SK-N-SH (cell line): ENCODE results near the gene ACVR2B. TPM values are rescaled to one million over a fixed set of nuclear protein-coding genes. Genes with fewer than 3 reads are reported as not detected.

Experiments
- CTCF ChIA-PET: fragments of 300-600, 350-600 bp; formaldehyde crosslinking; extraction: SDS; loops from one replicate; lab custom pipeline; 2021; lab: Yijun Ruan, JAX
- POLR2A ChIA-PET: fragments of 350-600 bp; sonication (Branson Sonifier 250); formaldehyde crosslinking; extraction: SDS; loops from one replicate; lab custom pipeline; 2020; ENCODE audit warnings: antibody characterized with exemption, inconsistent platforms; lab: Yijun Ruan, JAX
- DNase-seq: peaks from one replicate; pipeline ENCODE4 v3.0.0; 2012
- H2AFZ ChIP-seq: fragments of 200-600 bp; sonication (generic); 2 replicates; pipeline ENCODE4 v1.8.1; 2016; ENCODE audit warnings: antibody characterized with exemption, mild to moderate bottlenecking, low read depth
- H3F3A ChIP-seq: fragments of 200-600 bp; sonication (generic); replicated peaks from 2 replicates; pipeline ENCODE3; 2016; ENCODE audit warnings: antibody characterized with exemption, mild to moderate bottlenecking; ENCODE audit not compliant: insufficient read depth
- H3K27ac ChIP-seq, 2 experiments: fragments of 200-500 bp in 1 of 2; fragments of 200-600 bp in 1 of 2; sonication (Bioruptor generic) in 1 of 2; sonication (generic), shearing (Covaris generic) in 1 of 2; 2 replicates each; pipeline versions ENCODE4 v1.5.1 to v1.6.1; 2014 to 2016; ENCODE audit warnings: low read depth in 2 of 2, inconsistent platforms in 1 of 2, low read length in 1 of 2, mild to moderate bottlenecking in 1 of 2, mixed read lengths in 1 of 2
- H3K27me3 ChIP-seq: fragments of 200-600 bp; sonication (generic), shearing (Covaris generic); 2 replicates; pipeline ENCODE4 v1.6.1; 2016; ENCODE audit warnings: mixed run types; ENCODE audit not compliant: insufficient read depth
- H3K36me3 ChIP-seq, 2 experiments: fragments of 200-500 bp in 1 of 2; fragments of 200-600 bp in 1 of 2; sonication (Bioruptor generic) in 1 of 2; sonication (generic) in 1 of 2; replicated peaks in 1 of 2; 2 replicates each; pipeline versions ENCODE3 to v1.5.1; 2014 to 2016; ENCODE audit warnings: low read length in 1 of 2, mild to moderate bottlenecking in 1 of 2; ENCODE audit not compliant: insufficient read depth in 2 of 2, control insufficient read depth in 1 of 2
- H3K4me1 ChIP-seq, 2 experiments: fragments of 200-500 bp in 1 of 2; fragments of 200-600 bp in 1 of 2; sonication (Bioruptor generic) in 1 of 2; sonication (generic), shearing (Covaris generic) in 1 of 2; 2 replicates each; pipeline versions ENCODE4 v1.5.1 to v1.6.1; 2014 to 2016; ENCODE audit warnings: low read depth in 1 of 2, low read length in 1 of 2, mixed run types in 1 of 2; ENCODE audit not compliant: insufficient read depth in 2 of 2, control insufficient read depth in 1 of 2
- H3K4me2 ChIP-seq: fragments of 200-600 bp; sonication (generic), shearing (Covaris generic); 2 replicates; pipeline ENCODE4 v1.6.1; 2017; ENCODE audit warnings: mixed run types
- H3K4me3 ChIP-seq, 2 experiments: fragments of 200-500 bp in 1 of 2; fragments of 200-600 bp in 1 of 2; sonication (Bioruptor generic) in 1 of 2; sonication (generic), shearing (Covaris generic) in 1 of 2; 2 replicates each; pipeline versions ENCODE4 v1.5.1 to v1.8.1; 2014 to 2016; ENCODE audit warnings: low read depth in 2 of 2, inconsistent platforms in 1 of 2, low read length in 1 of 2, mild to moderate bottlenecking in 1 of 2, mixed read lengths in 1 of 2, moderate library complexity in 1 of 2
- H3K79me2 ChIP-seq: fragments of 200-600 bp; sonication (generic); 2 replicates; pipeline ENCODE4 v1.8.1; 2017; ENCODE audit warnings: mild to moderate bottlenecking; ENCODE audit not compliant: insufficient read depth
- H3K9ac ChIP-seq: fragments of 200-600 bp; sonication (generic); 2 replicates; pipeline ENCODE4 v1.6.1; 2017; ENCODE audit warnings: mixed run types
- H3K9me2 ChIP-seq: fragments of 200-600 bp; sonication (generic); 2 replicates; pipeline ENCODE4 v1.6.1; 2017; ENCODE audit warnings: mixed run types
- H3K9me3 ChIP-seq: fragments of 200-600 bp; sonication (generic); 2 replicates; pipeline ENCODE4 v1.6.1; 2017; ENCODE audit warnings: mixed run types, mild to moderate bottlenecking, moderate library complexity
- H4K20me1 ChIP-seq: fragments of 200-600 bp; sonication (generic); 2 replicates; pipeline ENCODE4 v1.6.1; 2017; ENCODE audit warnings: mild to moderate bottlenecking, mixed run types; ENCODE audit not compliant: insufficient read depth
- FOSL2 ChIP-seq: IDR thresholded peaks from 2 replicates; pipeline ENCODE4 v1.4.0; 2012; ENCODE audit warnings: low read depth, mild to moderate bottlenecking, moderate library complexity, borderline replicate concordance
- FOXM1 ChIP-seq: IDR thresholded peaks from 2 replicates; pipeline ENCODE4 v1.4.0; 2012; ENCODE audit warnings: low read depth, mild to moderate bottlenecking
- GABPA ChIP-seq: IDR thresholded peaks from 2 replicates; pipeline ENCODE4 v1.4.0; 2012; ENCODE audit warnings: low read depth, mild to moderate bottlenecking
- JUND ChIP-seq: IDR thresholded peaks from 2 replicates; pipeline ENCODE4 v1.4.0; 2012
- MEF2A ChIP-seq: IDR thresholded peaks from 2 replicates; pipeline ENCODE4 v1.4.0; 2012; ENCODE audit warnings: low read depth, borderline replicate concordance
- NFIC ChIP-seq: IDR thresholded peaks from 2 replicates; pipeline ENCODE4 v1.4.0; 2012; ENCODE audit warnings: borderline replicate concordance
- NRF1 ChIP-seq: IDR thresholded peaks from 2 replicates; pipeline ENCODE4 v1.6.1; 2012; ENCODE audit warnings: low read depth, mild to moderate bottlenecking, low read length
- SIN3A ChIP-seq: IDR thresholded peaks from 2 replicates; pipeline ENCODE4 v1.6.1; 2012; ENCODE audit warnings: low read depth, mild to moderate bottlenecking, low read length, moderate library complexity, borderline replicate concordance
- SMC3 ChIP-seq: IDR thresholded peaks from 2 replicates; pipeline ENCODE4 v1.6.1; 2012; ENCODE audit warnings: low read depth, low read length, improper control_type of control experiment
- TAF1 ChIP-seq: IDR thresholded peaks from 2 replicates; pipeline ENCODE4 v1.6.1; 2012; ENCODE audit warnings: low read depth, mild to moderate bottlenecking, low read length, moderate library complexity, borderline replicate concordance
- YY1 ChIP-seq: IDR thresholded peaks from 2 replicates; pipeline ENCODE4 v1.4.0; 2012; ENCODE audit warnings: low read depth, mild to moderate bottlenecking
- WGBS: methylation state at CpG from one replicate; pipeline ENCODE4 v1.1.6; 2017; ENCODE audit warnings: low lambda C conversion rate; 5-methylcytosine and 5-hydroxymethylcytosine counted together
- polyA plus RNA-seq, 3 experiments: library from polyadenylated mRNA; depleted of rRNA; stranded (reverse); fragments of >200 nt; gene quantifications; 2 replicates each; pipeline ENCODE4 v1.2.3, GENCODE V29; 2012
- TF ChIP-seq, protein P1 (sequence below): fragments of 150-350 bp; IDR thresholded peaks from 2 replicates; pipeline ENCODE4 v1.6.1; 2016; ENCODE audit warnings: mild to moderate bottlenecking, low read depth, low read length
- TF ChIP-seq, protein P2 (sequence below): IDR thresholded peaks from 2 replicates; pipeline ENCODE4 v1.4.0; 2012; ENCODE audit warnings: low read depth
- TF ChIP-seq, protein P3 (sequence below): IDR thresholded peaks from 2 replicates; pipeline ENCODE4; 2012

ACVR2B gene
- polyA plus RNA-seq, 1 of the 3 experiments (the other 2 are of a cell fraction) = 1.4 TPM

DNA sequence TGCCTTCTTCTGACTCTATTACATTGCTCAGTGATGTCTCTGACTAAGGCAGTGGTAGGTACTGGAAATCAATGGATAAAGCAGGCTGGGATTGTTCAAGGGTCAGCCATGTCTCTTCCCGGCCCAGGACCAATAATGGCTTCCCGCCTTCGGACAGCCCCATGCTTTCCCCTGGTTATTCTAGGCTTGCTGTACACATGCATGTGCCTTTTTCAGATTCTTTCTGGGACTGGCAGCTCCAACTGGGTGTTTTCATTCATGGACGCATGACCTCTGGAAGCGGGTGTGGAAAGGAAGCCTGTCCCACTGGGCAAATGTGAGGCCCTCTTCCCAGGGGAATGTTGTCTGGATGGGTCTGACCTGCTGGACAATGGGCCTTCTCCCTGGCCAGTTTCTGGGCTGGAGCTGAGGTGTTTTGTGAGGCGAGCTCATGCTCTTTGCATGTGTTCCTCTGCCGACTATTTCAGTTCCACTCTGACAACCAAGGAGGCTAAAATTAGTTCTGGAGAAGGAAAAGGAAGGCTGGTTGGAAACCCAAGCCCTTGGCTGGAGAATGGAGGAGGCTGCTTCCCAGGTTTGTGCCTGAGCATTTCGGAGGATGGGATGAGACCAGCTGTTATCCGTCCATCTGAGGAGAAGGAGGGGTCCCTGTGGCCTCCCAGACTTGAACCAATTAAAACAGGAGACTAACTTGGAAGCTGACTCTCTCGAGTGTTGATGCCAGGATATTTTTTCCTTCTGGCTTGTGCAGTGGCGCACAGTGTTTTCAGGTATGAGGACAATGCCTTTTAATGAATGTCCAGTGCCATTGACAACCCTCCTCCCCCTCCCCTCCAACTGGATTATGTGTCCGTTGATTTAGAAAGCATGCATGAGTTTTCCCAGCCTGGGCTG, 6.9 kb downstream of the ACVR2B start:
- DNase-seq = no peak
- no peak overlapping the region for H3K27ac ChIP-seq
- no peaks in the 10 kb centered on the region for H3F3A ChIP-seq
- ChIA-PET CTCF (interaction anchor here (1.0 kb wide), 1 partner anchor 19 kb away, joined by 3 read pairs; no protein-coding TSS in a partner anchor), POLR2A (no interaction called here)
- H2AFZ ChIP-seq = no peak overlapping the region
- no peak overlapping the region for H3K4me3 ChIP-seq
- no peaks in the 10 kb centered on the region for H3K9me3 ChIP-seq
- H3K79me2 ChIP-seq = peaks cover 55% of the 10 kb centered on the region
- no peak for TF ChIP-seq SIN3A
- no peak for TF ChIP-seq MEF2A
- H3K9ac ChIP-seq = no peak overlapping the region
- H3K4me2 ChIP-seq = no peak overlapping the region
- no peaks in the 10 kb centered on the region for H3K36me3 ChIP-seq
- H3K27me3 ChIP-seq = no peaks in the 10 kb centered on the region
- WGBS = 91% methylated on average over 12 of the region's 12 CpGs
- H3K9me2 ChIP-seq = no peaks in the 10 kb centered on the region
- peaks cover 0 to 28% of the 10 kb centered on the region in 2 experiments; a peak in 2 of 4 replicates for H3K4me1 ChIP-seq
- H4K20me1 ChIP-seq = peaks cover 25% of the 10 kb centered on the region

DNA sequence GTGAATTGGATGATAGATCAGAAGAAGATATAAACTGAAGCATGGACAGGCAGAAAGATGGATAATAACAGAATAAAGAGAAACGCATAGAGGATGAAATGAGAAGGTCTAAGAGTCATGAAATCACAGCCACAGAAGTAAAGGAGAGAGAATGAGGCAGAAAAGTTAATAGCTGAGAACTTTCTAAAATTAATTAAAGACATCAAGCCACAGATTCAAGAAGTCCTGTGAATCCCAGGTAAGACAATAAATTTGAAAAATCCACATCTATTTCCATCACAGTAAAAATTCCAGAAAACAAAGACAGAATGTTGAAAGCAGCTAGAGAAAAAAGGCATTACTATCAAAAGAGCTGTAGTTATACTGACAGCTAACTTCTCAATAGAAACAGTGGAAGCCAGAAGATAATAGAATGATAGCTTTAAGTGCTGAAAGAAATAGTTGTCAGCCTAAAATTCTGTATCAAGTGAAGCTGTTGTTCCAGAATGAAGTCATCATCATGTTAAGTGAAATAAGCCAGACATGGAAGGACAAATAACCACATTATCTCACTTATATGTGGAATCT, 12.0 kb downstream of the ACVR2B start:
- Histone ChIP-seq H2AFZ (no peak overlapping the region), H4K20me1 (no peaks in the 10 kb centered on the region), H3K79me2 (peaks cover 28% of the 10 kb centered on the region), H3K36me3 (peaks cover 0 to 2% of the 10 kb centered on the region in 2 experiments), H3F3A (no peaks in the 10 kb centered on the region), H3K9me2 (no peaks in the 10 kb centered on the region), H3K27me3 (no peaks in the 10 kb centered on the region), H3K9ac (no peak overlapping the region), H3K27ac (no peak overlapping the region), H3K9me3 (peaks cover 18% of the 10 kb centered on the region), H3K4me3 (no peak overlapping the region), H3K4me1 (no peaks in the 10 kb centered on the region; a peak in 1 of 4 replicates), H3K4me2 (no peak overlapping the region)
- ChIA-PET CTCF (interaction anchor here (1.5 kb wide), 1 partner anchor 119 kb away, joined by 4 read pairs; the partner anchor contains the start of gene XYLB), POLR2A (no interaction called here)
- TF ChIP-seq FOXM1 = no peak
- no peak for TF ChIP-seq SMC3
- TF ChIP-seq JUND = no peak
- TF ChIP-seq TAF1 = no peak
- no peak for TF ChIP-seq GABPA
- TF ChIP-seq, protein P1, sequence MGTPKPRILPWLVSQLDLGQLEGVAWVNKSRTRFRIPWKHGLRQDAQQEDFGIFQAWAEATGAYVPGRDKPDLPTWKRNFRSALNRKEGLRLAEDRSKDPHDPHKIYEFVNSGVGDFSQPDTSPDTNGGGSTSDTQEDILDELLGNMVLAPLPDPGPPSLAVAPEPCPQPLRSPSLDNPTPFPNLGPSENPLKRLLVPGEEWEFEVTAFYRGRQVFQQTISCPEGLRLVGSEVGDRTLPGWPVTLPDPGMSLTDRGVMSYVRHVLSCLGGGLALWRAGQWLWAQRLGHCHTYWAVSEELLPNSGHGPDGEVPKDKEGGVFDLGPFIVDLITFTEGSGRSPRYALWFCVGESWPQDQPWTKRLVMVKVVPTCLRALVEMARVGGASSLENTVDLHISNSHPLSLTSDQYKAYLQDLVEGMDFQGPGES = no peak
- TF ChIP-seq FOSL2 = no peak
- TF ChIP-seq, protein P2, sequence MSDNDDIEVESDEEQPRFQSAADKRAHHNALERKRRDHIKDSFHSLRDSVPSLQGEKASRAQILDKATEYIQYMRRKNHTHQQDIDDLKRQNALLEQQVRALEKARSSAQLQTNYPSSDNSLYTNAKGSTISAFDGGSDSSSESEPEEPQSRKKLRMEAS = no peak
- no peak for TF ChIP-seq NFIC
- no peak for TF ChIP-seq YY1
- TF ChIP-seq, protein P3, sequence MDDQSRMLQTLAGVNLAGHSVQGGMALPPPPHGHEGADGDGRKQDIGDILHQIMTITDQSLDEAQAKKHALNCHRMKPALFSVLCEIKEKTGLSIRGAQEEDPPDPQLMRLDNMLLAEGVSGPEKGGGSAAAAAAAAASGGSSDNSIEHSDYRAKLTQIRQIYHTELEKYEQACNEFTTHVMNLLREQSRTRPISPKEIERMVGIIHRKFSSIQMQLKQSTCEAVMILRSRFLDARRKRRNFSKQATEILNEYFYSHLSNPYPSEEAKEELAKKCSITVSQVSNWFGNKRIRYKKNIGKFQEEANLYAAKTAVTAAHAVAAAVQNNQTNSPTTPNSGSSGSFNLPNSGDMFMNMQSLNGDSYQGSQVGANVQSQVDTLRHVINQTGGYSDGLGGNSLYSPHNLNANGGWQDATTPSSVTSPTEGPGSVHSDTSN = no peak
- no peak for TF ChIP-seq NRF1
- WGBS = 94% methylated on average over 1 of the region's 1 CpG
- no peak for DNase-seq
